HG02623 (cell line): Measurements from ENCODE around the gene CCDC69.

Experiments used
- ATAC-seq: cut with Tn5 transposase; IDR thresholded peaks from one replicate; pipeline ENCODE4 v1.9.1; 2021; ENCODE audit warnings: moderate library complexity; ENCODE audit not compliant: unreplicated experiment

CCDC69 gene

GRCh38 chr5:151171529-151171928 is 52.4 kb downstream of the CCDC69 start:
- ATAC-seq: no peak

GRCh38 chr5:151168602-151169344 is 55.1 kb downstream of the CCDC69 start:
- ATAC-seq: no peak

GRCh38 chr5:151167022-151167421 is 56.9 kb downstream of the CCDC69 start:
- ATAC-seq: no peak

GRCh38 chr5:151164687-151165392 is 59.1 kb downstream of the CCDC69 start:
- peak; percentile 89 for ATAC-seq

- no peak for ATAC-seq
Observed at GRCh38 chr5:151162776-151163175, 61.1 kb downstream of the CCDC69 start.

GRCh38 chr5:151159649-151160373 is 64.1 kb downstream of the CCDC69 start:
- ATAC-seq: no peak

GRCh38 chr5:151158287-151158661 is 65.6 kb downstream of the CCDC69 start:
- ATAC-seq: no peak

GRCh38 chr5:151157426-151158286 is 66.2 kb downstream of the CCDC69 start, which contains the start of gene ANXA6:
TSS of gene ANXA6 (minus strand) at chr5:151157779. CDS start at chr5:151147901, 9,878 bp downstream.
- peak; percentile 56 for ATAC-seq

- ATAC-seq: no peak
Observed at GRCh38 chr5:151156507-151157420, 67.1 kb downstream of the CCDC69 start.

GRCh38 chr5:151155775-151156506 is 68.0 kb downstream of the CCDC69 start:
- no peak for ATAC-seq

GRCh38 chr5:151154931-151155774 is 68.7 kb downstream of the CCDC69 start:
- ATAC-seq: no peak

- ATAC-seq: no peak
Observed at GRCh38 chr5:151153766-151154272, 70.1 kb downstream of the CCDC69 start.

- ATAC-seq: no peak
Observed at GRCh38 chr5:151153300-151153699, 70.6 kb downstream of the CCDC69 start.

GRCh38 chr5:151151793-151152192 is 72.1 kb downstream of the CCDC69 start:
- ATAC-seq: peak; percentile 38

GRCh38 chr5:151151263-151151660 is 72.6 kb downstream of the CCDC69 start:
- ATAC-seq: no peak

GRCh38 chr5:151150471-151151262 is 73.2 kb downstream of the CCDC69 start:
- ATAC-seq: peak; percentile 40

GRCh38 chr5:151148583-151148982 is 75.3 kb downstream of the CCDC69 start:
- ATAC-seq: no peak
